WTC11 (cell line): Measurements from ENCODE around the gene PI4K2B. TPM values are rescaled to one million over a fixed set of nuclear protein-coding genes. Genes with fewer than 3 reads are reported as not detected.

Experiments used
- ATAC-seq: fragments of 200-7000 bp; cut with Tn5 transposase; 2 replicates; pipeline ENCODE4 v1.10.0; 2021; ENCODE audit warnings: mild to moderate bottlenecking, moderate library complexity
- CTCF ChIA-PET: fragments of 300-600 bp; sonication (Branson Sonifier 250); formaldehyde crosslinking; loops from one replicate; lab custom pipeline; 2021; ENCODE audit warnings: antibody characterized with exemption; lab: Charles Lee
- POLR2A ChIA-PET: fragments of 350-600 bp; sonication (Branson Sonifier 250); formaldehyde crosslinking; loops from one replicate; lab custom pipeline; 2021; ENCODE audit warnings: antibody characterized with exemption; lab: Charles Lee
- DNase-seq: peaks from one replicate; pipeline ENCODE4 v3.0.0; 2021; ENCODE audit warnings: low spot score
- H3K27ac Mint-ChIP-seq: 2 replicates; pipeline ENCODE4 v1.8.0; 2021; ENCODE audit warnings: mixed read lengths
- H3K27me3 Mint-ChIP-seq: 2 replicates; pipeline ENCODE4 v1.8.0; 2021; ENCODE audit warnings: low read depth, mild to moderate bottlenecking, moderate library complexity, mixed read lengths
- H3K36me3 Mint-ChIP-seq: 2 replicates; pipeline ENCODE4 v1.8.0; 2021; ENCODE audit warnings: mixed read lengths
- H3K4me1 Mint-ChIP-seq: 2 replicates; pipeline ENCODE4 v1.8.0; 2022; ENCODE audit warnings: mixed read lengths
- H3K4me3 Mint-ChIP-seq: 2 replicates; pipeline ENCODE4 v1.8.0; 2021; ENCODE audit warnings: mild to moderate bottlenecking, moderate library complexity, mixed read lengths
- H3K9me3 Mint-ChIP-seq: 2 replicates; pipeline ENCODE4 v1.8.0; 2021; ENCODE audit warnings: mixed read lengths
- ATF1 ChIP-seq: sonication (generic); formaldehyde crosslinking; IDR thresholded peaks from 2 replicates; pipeline ENCODE4 v1.8.1; 2023; ENCODE audit warnings: mild to moderate bottlenecking, moderate library complexity, missing genetic modification reagents
- ATF2 ChIP-seq: sonication (generic); formaldehyde crosslinking; IDR thresholded peaks from 2 replicates; pipeline ENCODE4 v1.8.1; 2022; ENCODE audit warnings: low read depth, missing genetic modification reagents, borderline replicate concordance
- ATF3 ChIP-seq: sonication (generic); formaldehyde crosslinking; conservative IDR thresholded peaks from 2 replicates; pipeline ENCODE4 v1.8.1; 2022; ENCODE audit warnings: mild to moderate bottlenecking, missing genetic modification reagents
- CDX4 ChIP-seq: fragments of 250-450 bp; sonication (Bioruptor Pico); IDR thresholded peaks from 2 replicates; pipeline ENCODE4 v1.9.0; 2021; ENCODE audit warnings: moderate library complexity, mild to moderate bottlenecking, inconsistent platforms, borderline replicate concordance
- E2F1 ChIP-seq: sonication (generic); formaldehyde crosslinking; IDR thresholded peaks from 2 replicates; pipeline ENCODE4 v1.8.0; 2022; ENCODE audit warnings: mild to moderate bottlenecking, missing genetic modification reagents
- E2F5 ChIP-seq: sonication (generic); formaldehyde crosslinking; IDR thresholded peaks from 2 replicates; pipeline ENCODE4 v1.8.1; 2022; ENCODE audit warnings: mild to moderate bottlenecking, moderate library complexity, missing genetic modification reagents
- GTF2I ChIP-seq: fragments of 250-450 bp; sonication (Bioruptor Pico); conservative IDR thresholded peaks from 2 replicates; pipeline ENCODE4 v1.4.0; 2021; ENCODE audit warnings: mild to moderate bottlenecking
- NFYB ChIP-seq: sonication (generic); formaldehyde crosslinking; conservative IDR thresholded peaks from 2 replicates; pipeline ENCODE4 v1.8.0; 2022; ENCODE audit warnings: low read depth, missing genetic modification reagents
- NR2C2 ChIP-seq: sonication (generic); formaldehyde crosslinking; IDR thresholded peaks from 2 replicates; pipeline ENCODE4 v1.8.0; 2022; ENCODE audit warnings: mild to moderate bottlenecking, missing genetic modification reagents
- SMAD3 ChIP-seq: sonication (generic); formaldehyde crosslinking; IDR thresholded peaks from 2 replicates; pipeline ENCODE4 v1.8.0; 2022; ENCODE audit warnings: missing genetic modification reagents, mild to moderate bottlenecking, borderline replicate concordance
- SMAD4 ChIP-seq: sonication (generic); formaldehyde crosslinking; IDR thresholded peaks from 2 replicates; pipeline ENCODE4 v1.8.0; 2022; ENCODE audit warnings: mild to moderate bottlenecking, missing genetic modification reagents
- SOX15 ChIP-seq: fragments of 250-450 bp; sonication (Bioruptor Pico); IDR thresholded peaks from 2 replicates; pipeline ENCODE4 v1.9.0; 2021; ENCODE audit warnings: mild to moderate bottlenecking
- TEAD4 ChIP-seq: sonication (generic); formaldehyde crosslinking; IDR thresholded peaks from 2 replicates; pipeline ENCODE4 v1.8.0; 2022; ENCODE audit warnings: mild to moderate bottlenecking, missing genetic modification reagents
- ZBTB21 ChIP-seq: sonication (generic); formaldehyde crosslinking; IDR thresholded peaks from 2 replicates; pipeline ENCODE4 v1.8.1; 2023; ENCODE audit warnings: mild to moderate bottlenecking, missing genetic modification reagents, borderline replicate concordance
- ZBTB43 ChIP-seq: sonication (generic); formaldehyde crosslinking; IDR thresholded peaks from 2 replicates; pipeline ENCODE4 v1.8.1; 2023; ENCODE audit warnings: mild to moderate bottlenecking, missing genetic modification reagents
- ZNF138 ChIP-seq: sonication (generic); formaldehyde crosslinking; conservative IDR thresholded peaks from 2 replicates; pipeline ENCODE4 v1.8.1; 2022; ENCODE audit warnings: mild to moderate bottlenecking, moderate library complexity, missing genetic modification reagents
- ZNF317 ChIP-seq: sonication (generic); formaldehyde crosslinking; IDR thresholded peaks from 2 replicates; pipeline ENCODE4 v1.8.1; 2023; ENCODE audit warnings: low read depth, mild to moderate bottlenecking, moderate library complexity, missing genetic modification reagents, borderline replicate concordance
- ZNF396 ChIP-seq: fragments of 250-450 bp; sonication (Bioruptor Pico); IDR thresholded peaks from 2 replicates; pipeline ENCODE4 v1.8.0; 2021; ENCODE audit warnings: mild to moderate bottlenecking, moderate library complexity, borderline replicate concordance
- ZNF416 ChIP-seq: fragments of 250-450 bp; sonication (Bioruptor Pico); IDR thresholded peaks from 2 replicates; pipeline ENCODE4 v1.9.0; 2021; ENCODE audit warnings: mild to moderate bottlenecking, inconsistent platforms
- ZNF423 ChIP-seq: fragments of 250-450 bp; sonication (Bioruptor Pico); IDR thresholded peaks from 2 replicates; pipeline ENCODE4 v2.1.2; 2022; ENCODE audit warnings: mild to moderate bottlenecking, moderate library complexity
- ZNF532 ChIP-seq: fragments of 250-450 bp; sonication (Bioruptor Pico); IDR thresholded peaks from 2 replicates; pipeline ENCODE4 v1.9.0; 2021; ENCODE audit warnings: mild to moderate bottlenecking, borderline replicate concordance
- total RNA-seq: library from RNA; stranded (reverse); gene quantifications from 3 replicates; pipeline ENCODE4 v1.2.3, GENCODE V29; 2021

Gene PI4K2B
- total RNA-seq, 1 experiment from 2014 or later, result 15.1 TPM

- H3K27ac Mint-ChIP-seq, result no peak overlapping the region
- peaks cover 35% of the 10 kb centered on the region for H3K27me3 Mint-ChIP-seq
- ATAC-seq (no peak), DNase-seq (no peak)
- peak overlapping the region; percentile 62 for H3K4me3 Mint-ChIP-seq
- CTCF ChIA-PET, result interaction anchor here (0.6 to 4.2 kb wide), 3 partner anchors 70 to 134 kb away, joined by 4 to 30 read pairs (median 10); partner anchors contain the start of gene ZCCHC4
- H3K9me3 Mint-ChIP-seq, result peaks cover 54% of the 10 kb centered on the region
- H3K36me3 Mint-ChIP-seq, result peaks cover 35% of the 10 kb centered on the region
- POLR2A ChIA-PET, result interaction anchor here (0.8 kb wide), 2 partner anchors 23 to 79 kb away, joined by 3 read pairs; partner anchors contain the start of gene ZCCHC4
- H3K4me1 Mint-ChIP-seq, result peaks cover 11% of the 10 kb centered on the region
- no peak for TF ChIP-seq ZNF532 (CRISPR knock-in tag)
- TF ChIP-seq SMAD3 (CRISPR knock-in tag), result no peak
- no peak for TF ChIP-seq GTF2I (CRISPR knock-in tag)
- TF ChIP-seq NR2C2, result no peak
- no peak for TF ChIP-seq CDX4 (CRISPR knock-in tag)
- no peak for TF ChIP-seq ZNF138 (CRISPR knock-in tag)
- TF ChIP-seq E2F5 (CRISPR knock-in tag), result no peak
- TF ChIP-seq SMAD4 (CRISPR knock-in tag), result no peak
- TF ChIP-seq E2F1, result no peak
- TF ChIP-seq SOX15 (CRISPR knock-in tag), result no peak
- no peak for TF ChIP-seq NFYB (CRISPR knock-in tag)
- no peak for TF ChIP-seq TEAD4 (CRISPR knock-in tag)
These were observed 639 bp upstream of the PI4K2B start for GRCh38 chr4:25233194-25233593.

- H3K27ac Mint-ChIP-seq, result no peak overlapping the region
- CTCF ChIA-PET, result interaction anchor here (2.3 to 4.2 kb wide), 2 partner anchors 78 to 133 kb away, joined by 10 to 30 read pairs; partner anchors contain the start of gene ZCCHC4
- DNase-seq (peak; percentile 44), ATAC-seq (peak; percentile 59)
- peaks cover 45% of the 10 kb centered on the region for H3K9me3 Mint-ChIP-seq
- POLR2A ChIA-PET, result interaction anchor here (1.0 to 1.2 kb wide), 2 partner anchors 75 to 78 kb away, joined by 3 to 4 read pairs; partner anchors contain the start of genes SEPSECS and ZCCHC4
- H3K4me3 Mint-ChIP-seq, result peak overlapping the region; percentile 83
- H3K27me3 Mint-ChIP-seq, result peaks cover 35% of the 10 kb centered on the region
- H3K36me3 Mint-ChIP-seq, result peaks cover 39% of the 10 kb centered on the region
- peaks cover 11% of the 10 kb centered on the region for H3K4me1 Mint-ChIP-seq
- TF ChIP-seq CDX4 (CRISPR knock-in tag) (no peak), ATF1 (no peak), ZBTB21 (no peak), ZNF396 (CRISPR knock-in tag) (no peak), ZBTB43 (no peak), ZNF423 (CRISPR knock-in tag) (no peak), ZNF416 (CRISPR knock-in tag) (no peak), ZNF317 (CRISPR knock-in tag) (no peak), ATF2 (CRISPR knock-in tag) (no peak), ATF3 (CRISPR knock-in tag) (no peak)
These were observed 847 bp downstream of the PI4K2B start for GRCh38 chr4:25234390-25235370.
